Activated CD4-positive, alpha-beta T cell treated with anti-CD3 and anti-CD28 coated beads for 4 hours (primary cell): ENCODE results near the gene COL19A1.
"Not testable (repeated sequence)": the region's sequence is repeated elsewhere in the genome, so short reads cannot be mapped to it uniquely, and the experiment has no call there.

Source experiments
- DNase-seq, 2 donors: peaks; one replicate each; pipeline ENCODE4 v3.0.0-alpha.2; 2020

COL19A1 gene

DNA sequence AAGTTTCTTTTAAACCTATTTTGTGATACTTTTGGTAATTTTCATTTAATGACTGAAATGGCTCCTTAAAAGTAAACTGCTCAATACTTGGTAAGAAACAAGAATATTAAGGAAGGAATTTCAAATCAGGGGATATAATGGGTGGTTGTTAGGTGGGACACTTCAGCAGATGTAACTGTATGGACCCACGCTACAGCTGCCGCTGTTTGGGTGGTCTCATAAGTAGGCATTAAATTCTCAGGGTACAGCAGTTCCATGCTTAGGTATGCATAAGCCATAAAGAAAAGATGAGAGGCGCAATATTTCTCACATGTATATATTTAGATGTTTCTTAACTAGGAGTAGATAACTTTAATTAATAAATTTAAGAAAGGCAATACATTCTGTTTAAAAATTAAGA is 35.0 kb downstream of the COL19A1 start:
- no peak for DNase-seq

DNA sequence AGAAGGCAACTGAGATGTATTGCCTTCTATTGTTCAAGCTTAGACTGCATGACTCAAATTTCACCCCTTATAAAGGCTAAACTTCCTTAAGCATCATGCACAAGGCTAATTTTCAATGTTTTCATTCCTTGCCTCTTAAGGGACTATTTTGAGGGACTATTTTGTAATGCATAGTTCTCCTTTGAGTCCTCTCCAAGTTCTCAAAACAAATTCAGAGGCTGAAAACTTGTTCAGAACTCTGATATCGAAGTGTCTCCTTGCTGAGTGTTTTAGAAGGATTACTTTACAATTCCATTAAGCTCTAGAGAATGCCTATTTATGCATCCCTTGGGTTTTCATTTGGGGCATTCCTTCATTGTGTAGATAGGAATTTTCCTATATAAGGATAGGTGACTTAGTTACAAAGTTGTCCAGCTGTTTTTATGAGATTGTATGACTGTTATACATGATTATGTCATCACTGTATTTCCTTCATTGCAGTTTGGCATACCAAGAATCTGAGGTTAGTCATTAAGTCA is 41.7 kb downstream of the COL19A1 start:
- DNase-seq: no peak

DNA sequence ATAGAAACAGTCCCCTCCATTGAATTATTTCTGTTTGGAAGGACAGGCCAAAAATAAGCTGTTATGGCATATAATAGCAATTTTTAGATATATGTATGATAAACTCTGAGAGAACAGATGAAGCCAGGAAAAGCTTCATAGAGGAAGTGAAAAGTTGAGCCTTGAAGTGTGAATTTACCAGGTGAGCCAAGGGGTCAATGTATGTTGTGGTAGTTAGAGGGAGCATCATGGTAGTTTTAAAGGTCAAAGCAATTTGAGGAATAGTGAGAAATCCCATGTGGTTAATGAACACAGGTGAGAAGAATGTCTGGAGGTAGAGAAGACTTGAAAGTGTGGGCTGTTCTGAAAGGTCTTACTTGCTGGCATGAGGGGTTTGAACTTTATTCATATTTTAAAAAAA is 47.0 kb downstream of the COL19A1 start:
- no peak for DNase-seq

DNA sequence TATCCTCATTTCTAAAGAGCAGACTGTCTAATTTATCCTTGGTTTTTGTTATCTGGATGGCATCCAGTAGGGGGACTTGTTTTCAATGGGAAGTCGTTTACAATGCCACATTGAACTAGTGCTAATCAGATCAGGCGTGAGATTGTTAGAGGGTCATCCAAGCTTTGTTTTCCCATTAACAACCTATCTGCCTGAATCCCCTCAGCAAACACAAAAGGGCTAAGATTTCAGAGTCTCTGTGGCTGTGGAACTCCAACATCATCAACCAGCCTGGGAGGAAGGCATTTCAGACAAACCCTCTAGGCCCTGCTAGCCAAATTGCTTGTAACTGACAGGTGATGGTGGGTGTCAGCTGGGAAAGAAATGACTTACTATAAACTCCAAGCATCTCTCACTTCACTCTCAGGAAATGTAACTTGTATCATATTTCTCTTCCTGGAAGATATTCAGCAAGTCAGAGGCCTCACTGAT is 47.7 kb downstream of the COL19A1 start:
- no peak for DNase-seq

DNA sequence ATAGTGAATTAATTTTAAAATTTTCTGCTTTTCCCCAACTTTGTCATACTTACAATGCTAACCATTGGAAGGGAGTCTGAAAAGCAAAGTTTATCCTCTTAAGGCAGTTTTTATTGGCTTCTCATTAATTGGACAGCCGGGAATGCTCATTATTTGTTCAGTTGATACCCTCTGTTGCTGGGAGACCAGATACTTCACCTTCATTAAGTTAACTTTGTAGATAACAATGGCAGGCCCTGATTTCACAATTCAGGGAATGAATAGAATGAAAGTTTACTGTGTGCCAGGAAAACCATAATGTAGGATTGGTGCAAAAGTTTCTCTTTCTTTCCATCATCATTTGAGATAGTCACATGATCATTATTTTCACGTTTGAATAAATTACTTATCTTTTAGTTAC is 49.0 kb downstream of the COL19A1 start:
- DNase-seq: no peak

DNA sequence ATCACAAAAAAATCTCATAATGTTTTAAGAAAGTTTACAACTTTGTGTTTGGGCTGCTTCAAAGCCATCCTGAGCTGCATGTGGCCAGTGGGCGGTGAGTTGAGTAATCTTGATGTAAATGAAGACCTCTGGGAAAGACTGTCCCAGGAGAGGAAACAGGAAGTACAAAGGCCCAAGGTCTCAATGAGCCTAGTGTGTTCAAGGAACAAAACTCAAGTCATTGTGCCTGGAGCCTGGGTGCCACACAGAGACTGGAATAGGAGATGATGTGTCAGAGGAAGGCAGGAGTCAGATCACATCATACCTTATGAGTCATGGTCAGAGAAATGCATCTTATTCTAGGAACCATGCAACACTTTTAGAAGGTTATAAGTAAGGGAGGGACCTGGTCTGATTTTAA is 51.5 kb downstream of the COL19A1 start:
- no peak for DNase-seq

DNA sequence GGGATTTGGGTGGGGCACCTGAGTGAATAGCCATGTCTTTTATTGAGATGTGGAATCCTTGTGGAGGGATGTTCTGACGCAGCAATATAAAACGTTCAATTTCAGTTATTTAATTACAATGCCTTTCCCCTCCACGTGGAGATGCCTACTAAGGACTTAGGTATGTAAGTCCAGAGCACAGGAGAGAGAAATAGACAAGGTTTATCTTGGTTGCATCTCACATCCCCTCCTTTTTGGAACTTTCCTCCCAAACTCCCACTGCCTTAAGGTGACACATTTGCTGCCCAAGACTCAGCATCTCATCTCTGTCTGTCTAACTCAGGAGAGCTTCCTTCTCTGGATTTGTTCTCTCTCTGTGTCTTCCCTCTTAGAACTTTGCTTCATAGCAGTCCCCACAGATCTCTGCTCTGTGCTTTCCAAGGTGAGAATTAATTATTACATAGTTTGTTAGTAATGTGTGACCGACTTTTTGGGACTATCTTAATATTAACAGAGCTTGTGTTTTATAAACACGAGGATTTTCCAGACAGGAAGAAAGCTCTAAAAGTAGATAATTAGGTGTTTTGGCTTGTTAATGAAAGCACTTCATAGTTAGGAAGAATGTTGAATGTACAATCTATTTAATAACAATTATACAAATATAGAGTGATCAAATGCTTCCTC is 52.6 kb downstream of the COL19A1 start:
- DNase-seq: no peak

DNA sequence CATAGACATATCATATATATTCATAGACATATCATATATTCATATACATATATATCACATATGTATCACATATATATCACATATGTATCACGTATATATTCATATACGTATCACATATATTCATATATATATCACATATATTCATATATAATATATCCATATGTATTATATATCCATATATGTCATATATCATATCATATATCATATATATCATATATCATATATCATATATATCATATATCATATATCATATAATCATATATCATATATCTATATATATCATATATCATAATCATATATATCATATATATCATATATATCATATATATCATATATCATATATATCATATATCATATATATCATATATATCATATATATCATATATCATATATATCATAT is 54.7 kb downstream of the COL19A1 start:
- not testable (repeated sequence) for DNase-seq

DNA sequence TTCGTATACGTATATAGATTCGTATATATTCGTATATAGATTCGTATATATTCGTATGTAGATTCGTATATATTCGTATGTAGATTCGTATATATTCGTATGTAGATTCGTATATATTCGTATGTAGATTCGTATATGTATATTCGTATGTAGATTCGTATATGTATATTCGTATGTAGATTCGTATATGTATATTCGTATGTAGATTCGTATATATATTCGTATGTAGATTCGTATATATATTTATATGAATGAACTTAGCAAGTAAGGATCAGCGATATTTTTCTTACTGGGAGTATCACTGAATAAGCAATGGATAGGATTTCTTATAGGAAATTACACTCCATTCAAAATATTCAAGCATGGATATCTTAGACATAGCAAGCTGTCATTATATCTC is 55.3 kb downstream of the COL19A1 start:
- not testable (repeated sequence) for DNase-seq

DNA sequence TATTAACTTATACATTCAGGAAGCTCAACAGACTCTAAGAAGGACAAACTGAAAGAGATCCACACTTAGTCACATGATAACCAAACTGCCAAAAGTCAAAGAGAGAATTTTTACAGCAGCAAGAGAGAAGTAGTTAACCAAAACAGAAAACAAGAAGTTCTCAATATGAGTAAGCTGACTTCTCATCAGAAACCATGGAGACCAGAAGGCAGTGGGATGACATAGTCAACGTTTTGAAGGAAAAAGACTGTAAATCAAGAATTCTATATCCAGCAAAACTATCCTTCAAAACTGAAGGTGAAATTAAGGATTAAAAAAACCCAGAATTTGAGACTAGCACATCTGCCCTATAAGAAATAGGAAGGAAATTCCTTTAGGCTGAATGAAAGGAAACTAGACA is 60.4 kb downstream of the COL19A1 start:
- DNase-seq: no peak

DNA sequence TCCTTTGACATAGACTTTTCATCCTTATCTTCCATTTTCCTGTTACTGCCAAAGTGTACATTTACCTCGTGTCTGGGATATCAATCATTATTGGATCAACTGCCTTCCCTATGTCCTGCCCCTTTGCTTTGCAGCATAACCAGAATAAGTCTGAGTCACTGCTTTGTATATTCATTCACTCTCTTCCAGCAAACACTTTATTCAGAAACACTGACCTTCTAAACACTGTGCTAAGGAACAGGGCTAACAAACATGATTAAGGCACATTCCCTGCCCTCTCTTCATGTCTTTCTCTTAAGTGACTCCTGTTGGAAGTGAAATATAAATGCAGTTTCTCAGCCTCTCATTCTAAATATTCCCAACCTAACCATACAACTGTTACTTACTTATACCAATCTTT is 66.9 kb downstream of the COL19A1 start:
- no peak for DNase-seq

DNA sequence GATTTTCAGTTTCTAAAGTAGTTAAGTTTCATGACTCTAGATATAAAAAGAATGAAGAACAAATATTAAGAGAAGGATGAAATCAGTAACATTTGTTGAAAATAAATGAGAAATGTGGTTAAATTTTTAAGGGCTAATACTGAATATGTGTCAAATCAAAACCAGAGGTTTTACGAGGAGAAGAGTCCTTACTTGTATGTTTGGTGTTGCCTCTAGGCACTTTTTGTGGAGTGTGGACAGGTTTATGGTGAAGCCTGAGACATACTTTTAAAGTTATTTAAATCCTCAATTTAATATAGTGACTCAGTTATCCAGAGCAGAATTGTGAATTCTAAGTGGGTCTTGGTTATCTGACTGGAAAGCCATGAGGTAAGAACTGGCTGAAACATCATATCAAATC is 68.7 kb downstream of the COL19A1 start:
- no peak for DNase-seq

DNA sequence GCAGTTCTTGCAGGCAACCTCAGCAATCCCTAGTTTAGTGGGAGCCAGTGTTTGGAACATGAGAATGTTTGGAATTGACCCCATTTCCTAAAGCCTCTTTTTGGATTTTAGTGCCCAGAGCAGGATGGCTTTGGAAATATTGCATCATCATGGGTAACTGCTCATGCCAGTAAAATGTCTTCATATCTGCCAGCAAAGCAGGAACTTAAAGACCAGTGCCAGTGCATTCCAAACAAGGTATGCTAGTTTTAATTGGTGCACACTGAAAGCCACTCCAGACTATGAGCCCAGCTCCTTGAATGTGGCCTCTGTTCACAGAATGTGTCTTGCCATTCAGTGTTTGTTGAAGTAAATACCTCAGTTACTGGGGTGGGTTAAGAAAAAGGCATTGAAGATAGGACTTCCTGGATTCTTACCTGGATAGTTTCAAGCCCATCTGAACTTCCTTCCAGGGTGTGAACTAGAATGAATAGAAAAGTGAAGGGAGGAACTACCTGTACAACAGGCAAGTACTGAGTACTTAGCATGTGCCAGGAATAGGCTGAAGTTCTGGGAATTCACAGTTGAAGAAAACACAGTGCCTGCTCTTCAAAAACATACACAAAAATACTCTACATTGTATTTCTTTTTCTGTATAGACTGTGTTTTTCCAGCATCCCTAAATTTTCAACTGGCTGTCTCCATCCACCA is 70.5 kb downstream of the COL19A1 start:
- no peak for DNase-seq

DNA sequence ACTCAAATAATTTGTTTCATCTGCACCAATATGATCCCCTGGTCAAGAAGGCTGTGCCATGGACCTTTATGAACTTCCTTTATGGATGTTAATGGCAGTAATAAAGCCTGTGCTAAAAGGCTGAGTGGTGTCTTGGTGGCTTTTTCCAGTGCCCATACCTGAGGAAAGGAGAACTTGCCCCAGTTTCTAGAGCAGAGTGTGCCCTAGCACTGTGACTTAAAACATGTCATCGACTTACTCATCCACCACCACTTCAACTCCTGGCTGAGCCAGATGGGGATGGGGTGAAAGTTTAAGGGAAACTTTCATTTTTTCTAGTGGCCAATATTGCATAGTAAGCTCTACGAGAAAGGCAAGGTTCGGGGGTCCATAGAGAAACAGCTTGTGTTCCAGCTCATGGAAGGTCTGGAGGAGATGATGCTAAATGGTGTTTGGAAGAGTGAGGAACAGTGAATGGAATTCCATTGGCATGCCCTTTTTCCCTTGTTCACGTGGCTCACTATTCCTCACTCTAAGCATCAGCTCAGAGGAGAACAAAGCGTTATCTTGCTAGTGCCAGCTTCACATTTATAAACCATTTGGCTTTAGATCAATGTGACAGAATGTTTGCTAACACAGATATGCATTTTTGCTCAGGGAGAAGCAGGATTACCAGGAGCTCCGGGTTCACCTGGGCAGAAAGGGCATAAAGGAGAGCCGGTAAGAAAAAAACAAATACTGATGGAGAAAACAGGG is 71.2 kb downstream of the COL19A1 start:
- no peak for DNase-seq

DNA sequence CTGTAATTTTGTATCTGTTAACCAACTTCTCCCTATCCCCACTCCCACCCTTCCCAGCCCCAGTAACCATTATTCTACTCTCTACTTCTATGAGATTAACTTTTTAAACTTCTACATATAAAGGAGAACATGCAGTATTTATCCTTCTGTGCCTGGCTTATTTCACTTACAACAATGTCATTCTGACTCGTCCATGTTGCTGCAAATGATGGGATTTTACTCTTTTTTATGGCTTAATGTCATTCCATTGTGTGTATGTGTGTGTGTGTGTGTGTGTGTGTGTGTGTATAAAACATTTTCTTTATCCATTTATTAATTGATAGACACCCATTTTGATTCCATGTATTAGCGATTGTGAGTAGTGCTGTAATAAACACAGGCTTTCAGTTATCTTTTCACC is 76.1 kb downstream of the COL19A1 start:
- DNase-seq: no peak

DNA sequence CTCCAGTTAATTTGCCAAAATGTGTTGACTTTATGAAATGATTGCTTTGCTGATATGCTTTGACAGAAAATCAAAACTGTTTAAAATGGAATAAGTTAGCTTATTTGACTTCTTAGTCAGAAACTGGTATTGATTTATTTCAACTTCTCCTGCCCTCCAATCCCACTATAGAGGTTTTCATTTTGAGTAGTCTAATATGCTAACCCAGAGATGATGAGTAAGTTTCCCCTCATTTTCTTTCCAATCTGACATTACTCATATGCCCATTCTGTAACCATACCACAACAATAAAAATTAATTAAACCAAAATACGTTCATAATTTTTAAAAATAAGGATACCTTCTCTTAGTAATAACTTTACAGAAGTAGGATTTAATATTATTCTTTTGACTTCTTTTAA is 78.8 kb downstream of the COL19A1 start:
- DNase-seq: no peak

DNA sequence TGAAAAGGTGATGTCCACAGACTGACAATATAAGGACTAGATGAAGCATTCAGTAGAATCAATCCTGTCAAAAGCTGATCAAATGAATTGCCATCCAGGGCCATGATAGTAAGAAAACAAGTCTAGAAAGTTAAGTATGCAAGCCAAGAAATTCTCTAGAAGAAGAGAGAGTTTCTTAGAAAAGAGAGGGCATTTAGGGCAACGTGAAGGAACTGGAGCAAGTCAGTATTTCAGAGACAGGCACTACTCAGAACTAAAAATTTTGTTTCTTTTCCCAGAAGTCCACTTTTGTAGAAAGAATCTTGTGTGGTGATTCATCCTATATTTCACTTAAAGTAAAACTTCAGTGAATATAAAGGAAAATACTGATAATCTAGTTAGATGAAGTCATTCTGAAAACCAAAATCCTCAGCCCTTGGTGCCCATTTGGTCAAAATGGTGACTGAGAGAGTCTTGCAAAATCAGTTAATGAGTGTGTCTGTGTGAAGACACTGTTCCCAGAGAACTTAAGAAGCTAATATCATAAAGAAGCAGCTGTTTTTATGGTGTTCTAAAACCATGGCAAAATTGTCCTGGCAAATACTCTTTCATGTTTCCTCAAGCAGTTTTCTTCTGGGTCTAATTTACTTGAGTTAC is 82.2 kb downstream of the COL19A1 start:
- DNase-seq: no peak

DNA sequence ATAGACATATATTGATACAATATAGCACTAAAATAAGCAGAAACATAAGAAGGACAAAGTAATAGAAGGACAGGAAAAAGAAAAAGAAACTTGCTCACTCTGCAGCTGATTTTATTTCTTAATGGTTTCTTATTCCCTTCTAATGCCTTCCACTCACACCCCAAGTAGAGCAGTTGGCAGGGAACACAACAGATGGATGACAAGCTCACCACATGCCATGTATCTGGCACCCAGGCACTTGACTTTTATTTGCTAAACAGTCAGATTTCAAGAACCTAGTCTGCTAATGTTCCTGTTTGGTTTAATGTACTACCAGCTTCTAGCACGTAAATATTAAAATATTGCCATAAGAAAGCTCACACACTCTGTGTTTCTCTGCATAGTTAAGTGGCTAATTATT is 87.1 kb downstream of the COL19A1 start:
- DNase-seq: no peak

DNA sequence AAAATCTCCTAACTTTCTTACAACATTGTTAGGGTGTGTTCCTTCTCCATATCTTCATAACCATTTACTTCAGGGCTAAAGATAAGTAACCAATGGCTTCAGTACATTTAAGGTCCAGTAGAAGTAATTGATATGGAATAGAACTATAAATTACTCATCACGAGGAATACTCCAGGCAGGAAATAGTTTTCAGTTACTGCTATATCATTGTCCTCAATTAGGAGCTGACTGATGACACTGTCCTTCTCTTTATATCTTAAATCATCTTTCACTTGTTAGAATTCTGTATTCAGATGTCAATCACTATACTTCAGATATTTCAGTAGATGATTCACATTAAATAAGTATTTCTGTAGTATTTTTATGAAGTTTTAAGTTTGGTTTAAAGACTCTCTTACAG is 88.4 kb downstream of the COL19A1 start:
- no peak for DNase-seq

DNA sequence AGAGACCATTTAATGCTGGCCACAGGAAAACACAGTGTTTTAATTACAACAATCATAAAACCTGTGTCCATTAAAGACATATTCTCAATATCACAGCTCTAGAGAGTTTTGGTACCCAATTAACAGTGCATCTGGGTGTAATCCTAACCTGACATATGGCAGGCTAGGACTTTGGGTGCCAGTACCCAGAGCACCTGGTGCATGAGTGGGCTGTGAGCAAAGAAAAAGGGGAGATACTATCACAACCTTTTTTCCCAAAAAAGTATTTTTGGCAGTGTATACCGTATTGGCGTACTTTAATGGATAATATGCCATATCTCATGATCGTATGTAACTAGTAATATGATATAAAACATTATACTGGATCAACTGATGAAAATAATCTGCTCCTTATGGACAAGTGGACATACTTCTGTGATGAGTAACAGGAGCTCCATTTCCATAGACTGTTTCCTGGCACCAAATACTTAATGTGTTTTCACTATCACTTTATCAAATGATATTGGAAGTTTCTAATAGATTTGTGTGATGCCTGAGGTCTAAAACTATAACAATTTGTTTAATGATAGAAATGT is 91.7 kb downstream of the COL19A1 start:
- DNase-seq: no peak

DNA sequence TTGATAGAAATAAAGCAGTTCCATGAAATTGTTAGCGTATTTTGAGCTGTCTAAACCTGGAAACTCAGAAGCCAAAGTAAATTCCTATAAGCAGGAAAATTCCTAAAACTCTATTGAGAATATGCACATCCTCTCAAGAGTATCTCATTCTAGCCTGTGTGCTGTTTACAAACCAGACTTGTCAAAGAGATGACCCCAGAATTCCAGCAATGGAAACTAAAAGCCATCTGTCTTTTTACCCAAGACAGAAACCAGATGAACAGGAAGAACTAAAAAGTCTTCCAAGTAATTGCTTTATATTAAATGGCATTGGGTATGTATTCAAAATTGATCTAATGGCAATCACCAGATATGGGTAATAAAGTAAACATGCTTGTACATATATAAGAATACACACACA is 92.6 kb downstream of the COL19A1 start:
- no peak for DNase-seq

DNA sequence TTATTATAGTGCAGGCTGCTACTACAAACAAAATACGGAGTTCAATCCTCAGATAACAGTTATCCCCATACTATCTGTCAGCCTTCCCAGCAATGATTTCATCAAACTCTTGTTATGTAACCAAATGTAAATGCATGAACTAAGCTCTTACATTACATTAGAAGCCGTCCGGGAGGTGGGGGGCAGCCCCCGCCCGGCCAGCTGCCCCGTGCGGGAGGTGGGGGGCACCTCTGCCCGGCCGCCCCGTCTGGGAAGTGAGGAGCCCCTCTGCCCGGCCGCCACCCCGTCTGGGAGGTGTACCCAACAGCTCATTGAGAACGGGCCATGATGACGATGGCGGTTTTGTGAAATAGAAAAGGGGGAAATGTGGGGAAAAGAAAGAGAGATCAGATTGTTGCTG is 99.6 kb downstream of the COL19A1 start:
- not testable (repeated sequence) for DNase-seq

DNA sequence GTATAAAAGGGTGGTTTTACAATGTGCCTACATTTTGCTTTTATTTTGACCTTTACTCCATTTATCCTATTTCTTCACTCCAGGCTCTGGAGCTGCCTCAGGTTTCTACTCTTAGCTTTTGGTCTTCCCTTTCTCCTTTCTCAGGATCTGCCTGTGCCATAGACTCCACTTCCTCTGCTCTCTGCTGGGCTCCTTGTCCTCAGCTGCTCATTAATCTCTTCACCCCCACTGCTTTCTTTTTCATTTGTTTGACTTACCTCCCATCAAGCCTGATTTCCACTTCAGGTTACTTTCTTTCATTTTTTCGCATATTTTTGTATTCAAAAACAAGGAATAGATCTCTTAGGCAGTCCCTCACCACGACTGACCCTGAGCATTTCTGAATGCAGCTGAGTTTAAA is 106.8 kb downstream of the COL19A1 start:
- no peak for DNase-seq
